ENCODE data around the gene TRAM2. TPM values are rescaled to one million over a fixed set of nuclear protein-coding genes. Genes with fewer than 3 reads are reported as not detected.

Gene TRAM2
- total and polyA plus RNA-seq, 2 of the 13 experiments (the other 11 are each of a cell fraction or from before 2014, with no cell fraction given), result 49.1 to 72.5 TPM

- TF ChIP-seq NFKB2 (CRISPR knock-in tag; IDR thresholded peaks at IDR 0.05; ENCODE audit: borderline replicate concordance) (peak; percentile 96), ZNF432 (CRISPR knock-in tag; IDR thresholded peaks at IDR 0.05; ENCODE audit: borderline replicate concordance) (no peak), ZNF720 (CRISPR knock-in tag; IDR thresholded peaks at IDR 0.05) (no peak), FOXO1 (CRISPR knock-in tag; IDR thresholded peaks at IDR 0.05) (peak; percentile 76; the same call in 1 of the 2 replicates), SUZ12 (IDR thresholded peaks at IDR 0.05; ENCODE audit: low read depth, low read length) (no peak), ZNF430 (CRISPR knock-in tag; IDR thresholded peaks at IDR 0.05) (peak; percentile 81), ZNF607 (CRISPR knock-in tag; IDR thresholded peaks at IDR 0.05; ENCODE audit: borderline replicate concordance) (peak; percentile 26; the same call in 1 of the 2 replicates), SSRP1 (CRISPR knock-in tag; IDR thresholded peaks at IDR 0.05) (no peak), AKNA (CRISPR knock-in tag; IDR thresholded peaks at IDR 0.05; ENCODE audit: borderline replicate concordance) (no peak), ZNF850 (CRISPR knock-in tag; conservative IDR thresholded peaks at IDR 0.05) (peak; percentile 68; the same call in 1 of the 2 replicates), SETDB1 (CRISPR knock-in tag; IDR thresholded peaks at IDR 0.05; ENCODE audit: borderline replicate concordance) (no peak), RNF2 (conservative IDR thresholded peaks at IDR 0.05; ENCODE audit: low read depth) (peak; percentile 50; the same call in 1 of the 2 replicates), ZNF740 (CRISPR knock-in tag; IDR thresholded peaks at IDR 0.05) (peak; percentile 52; the same call in 1 of the 2 replicates), ZSCAN22 (CRISPR knock-in tag; IDR thresholded peaks at IDR 0.05) (0 out of 2 replicates have a peak, but pooled peaks have one; percentile 58), ISL2 (CRISPR knock-in tag; IDR thresholded peaks at IDR 0.05) (no peak; the same call in 1 of the 2 replicates), ZFAT (CRISPR knock-in tag; conservative IDR thresholded peaks at IDR 0.05) (peak; percentile 81), ZSCAN12 (CRISPR knock-in tag; IDR thresholded peaks at IDR 0.05) (peak; percentile 88), ONECUT2 (CRISPR knock-in tag; IDR thresholded peaks at IDR 0.05) (no peak), FIP1L1 (IDR thresholded peaks at IDR 0.05; ENCODE audit: borderline replicate concordance, insufficient read depth, low read depth, low read length) (no peak), SKI (IDR thresholded peaks at IDR 0.05; ENCODE audit: partially characterized antibody) (peak; percentile 66), BRCA1 (CRISPR knock-in tag; IDR thresholded peaks at IDR 0.05) (peak; percentile 17; the same call in 1 of the 2 replicates), SALL1 (CRISPR knock-in tag; IDR thresholded peaks at IDR 0.05) (peak; percentile 81; the same call in 1 of the 2 replicates)
Observed at GRCh38 chr6:52577022-52577777, at the start of gene TRAM2 (continued).

Measured in HepG2 (cell line).